ENCODE results near the gene SLC13A2.
A peak's percentile ranks its signal among the peaks of the same experiment; 100 is the strongest.

The SLC13A2 gene

DNA sequence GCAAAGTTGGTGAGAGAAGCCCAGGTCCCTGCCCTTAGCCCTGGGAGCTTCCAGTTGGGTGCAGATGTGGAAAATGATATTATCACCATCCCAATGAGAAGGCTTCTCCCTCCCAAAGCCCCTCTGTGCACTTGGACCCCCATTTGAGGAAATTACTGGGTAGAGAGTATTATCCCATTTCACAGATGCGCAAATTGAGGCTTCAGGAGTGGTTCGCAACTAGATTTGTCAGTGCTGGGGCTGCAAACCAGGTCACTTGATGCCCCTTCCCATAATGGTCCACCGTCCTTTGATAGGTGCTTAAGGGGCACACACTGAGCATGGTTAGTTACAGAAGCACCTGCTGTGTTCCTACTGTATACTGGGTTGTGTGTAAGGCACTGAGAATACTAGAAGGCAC lies 18.4 kb downstream of the SLC13A2 start:
- Histone ChIP-seq H3K4me2 (ENCODE audit: low read length) (no peak overlapping the region), H2BK5ac (ENCODE audit: low read length) (no peak overlapping the region), H3K18ac (ENCODE audit: low read length) (no peak overlapping the region), H3K79me1 (ENCODE audit: low read length) (no peaks in the 10 kb centered on the region), H4K8ac (ENCODE audit: low read depth, low read length) (no peak overlapping the region), H3K23ac (ENCODE audit: low read length) (no peak overlapping the region), H3K4me3 (ENCODE audit: low read length) (no peak overlapping the region), H3K36me3 (ENCODE audit: control insufficient read depth, insufficient read depth, low read length) (no peaks in the 10 kb centered on the region), H3K4ac (ENCODE audit: low read depth, low read length) (no peak overlapping the region), H4K5ac (ENCODE audit: low read length) (no peak overlapping the region), H2BK120ac (ENCODE audit: low read depth, low read length) (no peak overlapping the region), H3K27ac (ENCODE audit: low read depth, low read length) (no peak overlapping the region), H3K4me1 (ENCODE audit: control insufficient read depth, low read depth, low read length) (no peaks in the 10 kb centered on the region), H3K9ac (ENCODE audit: low read length) (no peak overlapping the region), H3K27me3 (ENCODE audit: insufficient read depth, low read length, poor library complexity) (no peaks in the 10 kb centered on the region), H2BK15ac (replicated peaks; ENCODE audit: low read depth) (no peak overlapping the region), H3K79me2 (ENCODE audit: control insufficient read depth, insufficient read depth, low read length) (no peaks in the 10 kb centered on the region), H3K56ac (ENCODE audit: low read length) (no peak overlapping the region), H2AK5ac (ENCODE audit: low read length) (no peak overlapping the region)
- no CpG with 5 or more reads among the region's 3 CpGs for WGBS (ENCODE audit: extremely low coverage, insufficient coverage, low lambda C conversion rate)
- no peak for DNase-seq

DNA sequence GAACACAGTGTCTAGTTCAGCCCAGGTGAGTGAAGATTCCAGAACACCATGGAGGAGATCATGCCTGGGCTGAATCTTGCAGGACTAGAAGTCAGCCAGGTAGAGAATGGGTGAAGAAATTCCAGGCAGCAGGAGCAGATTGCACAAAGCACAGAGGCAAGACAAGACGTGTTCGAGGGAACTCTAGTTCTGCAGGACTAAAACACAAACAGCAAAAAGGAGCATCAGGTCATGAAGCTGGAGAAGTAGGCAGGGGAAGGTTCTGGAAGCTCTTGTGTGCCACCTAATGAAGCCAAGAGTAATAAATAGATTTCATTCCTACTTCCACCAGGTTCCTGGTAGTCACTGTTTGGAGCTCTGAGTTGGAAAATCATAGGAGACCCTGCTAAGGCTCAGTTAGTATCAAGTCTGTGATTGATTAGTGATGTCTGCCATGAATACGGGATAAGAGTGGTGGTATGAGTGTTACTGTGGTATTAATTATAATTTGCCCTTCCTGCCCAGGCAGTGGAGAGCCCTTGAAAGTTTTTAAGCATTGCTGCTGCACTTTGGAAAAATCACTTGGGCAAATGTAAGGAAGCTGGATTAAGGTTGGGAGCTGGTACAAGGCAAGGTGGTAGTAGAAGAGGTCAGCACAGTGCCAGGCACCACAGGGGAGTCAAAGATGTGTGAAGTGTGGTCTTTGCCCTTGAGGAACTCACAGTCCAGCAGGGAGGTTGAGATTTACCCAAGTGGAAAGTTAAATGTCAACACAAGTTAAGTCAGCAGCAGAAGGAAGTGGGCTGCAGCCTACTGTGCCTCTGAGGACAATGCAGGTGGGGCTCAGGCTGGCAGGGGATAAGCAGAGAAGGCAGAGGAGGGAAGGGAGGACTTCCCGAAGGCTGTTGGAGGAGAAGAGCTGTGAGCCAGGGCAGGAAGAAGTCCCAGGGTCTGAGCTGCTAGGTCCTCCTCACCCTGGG lies 19.2 kb downstream of the SLC13A2 start:
- H2BK120ac ChIP-seq (ENCODE audit: low read depth, low read length), result no peak overlapping the region
- H3K4me1 ChIP-seq (ENCODE audit: control insufficient read depth, low read depth, low read length), result no peaks in the 10 kb centered on the region
- no peak overlapping the region for H2AK5ac ChIP-seq (ENCODE audit: low read length)
- WGBS (ENCODE audit: extremely low coverage, insufficient coverage, low lambda C conversion rate), result no CpG with 5 or more reads among the region's 4 CpGs
- H3K4me3 ChIP-seq (ENCODE audit: low read length), result no peak overlapping the region
- no peak overlapping the region for H3K4ac ChIP-seq (ENCODE audit: low read depth, low read length)
- DNase-seq, result no peak
- no peaks in the 10 kb centered on the region for H3K79me2 ChIP-seq (ENCODE audit: control insufficient read depth, insufficient read depth, low read length)
- H3K36me3 ChIP-seq (ENCODE audit: control insufficient read depth, insufficient read depth, low read length), result no peaks in the 10 kb centered on the region
- H3K18ac ChIP-seq (ENCODE audit: low read length), result no peak overlapping the region
- H2BK15ac ChIP-seq (replicated peaks; ENCODE audit: low read depth), result no peak overlapping the region
- H4K8ac ChIP-seq (ENCODE audit: low read depth, low read length), result no peak overlapping the region
- no peak overlapping the region for H3K23ac ChIP-seq (ENCODE audit: low read length)
- H2BK5ac ChIP-seq (ENCODE audit: low read length), result no peak overlapping the region
- no peaks in the 10 kb centered on the region for H3K27me3 ChIP-seq (ENCODE audit: insufficient read depth, low read length, poor library complexity)
- no peak overlapping the region for H3K27ac ChIP-seq (ENCODE audit: low read depth, low read length)
- H4K5ac ChIP-seq (ENCODE audit: low read length), result no peak overlapping the region
- H3K4me2 ChIP-seq (ENCODE audit: low read length), result no peak overlapping the region
- H3K9ac ChIP-seq (ENCODE audit: low read length), result no peak overlapping the region
- no peaks in the 10 kb centered on the region for H3K79me1 ChIP-seq (ENCODE audit: low read length)
- no peak overlapping the region for H3K56ac ChIP-seq (ENCODE audit: low read length)

DNA sequence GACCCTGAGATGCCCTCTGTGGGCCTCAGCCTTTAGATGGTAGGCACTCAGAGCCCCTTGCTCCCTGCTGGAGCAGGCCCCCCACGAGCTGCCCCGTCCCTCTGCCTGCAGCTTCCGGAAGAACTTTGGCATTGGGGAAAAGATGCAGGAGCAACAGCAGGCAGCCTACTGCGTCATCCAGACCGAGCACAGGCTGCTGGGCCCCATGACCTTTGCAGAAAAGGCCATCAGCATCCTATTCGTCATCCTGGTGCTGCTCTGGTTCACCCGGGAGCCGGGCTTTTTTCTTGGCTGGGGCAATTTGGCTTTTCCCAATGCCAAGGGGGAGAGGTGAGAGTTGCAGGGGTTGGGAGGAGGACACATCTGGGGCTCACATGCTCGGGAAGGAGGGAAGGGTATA lies 20.0 kb downstream of the SLC13A2 start:
- Histone ChIP-seq H4K5ac (ENCODE audit: low read length) (no peak overlapping the region), H3K23ac (ENCODE audit: low read length) (no peak overlapping the region), H3K27ac (ENCODE audit: low read depth, low read length) (no peak overlapping the region), H3K36me3 (ENCODE audit: control insufficient read depth, insufficient read depth, low read length) (no peaks in the 10 kb centered on the region), H3K4ac (ENCODE audit: low read depth, low read length) (no peak overlapping the region), H3K27me3 (ENCODE audit: insufficient read depth, low read length, poor library complexity) (no peaks in the 10 kb centered on the region), H2AK5ac (ENCODE audit: low read length) (no peak overlapping the region), H3K56ac (ENCODE audit: low read length) (no peak overlapping the region), H3K79me2 (ENCODE audit: control insufficient read depth, insufficient read depth, low read length) (no peaks in the 10 kb centered on the region), H3K9ac (ENCODE audit: low read length) (no peak overlapping the region), H3K4me1 (ENCODE audit: control insufficient read depth, low read depth, low read length) (no peaks in the 10 kb centered on the region), H2BK120ac (ENCODE audit: low read depth, low read length) (no peak overlapping the region), H4K8ac (ENCODE audit: low read depth, low read length) (no peak overlapping the region), H3K18ac (ENCODE audit: low read length) (no peak overlapping the region), H3K4me2 (ENCODE audit: low read length) (no peak overlapping the region), H2BK15ac (replicated peaks; ENCODE audit: low read depth) (no peak overlapping the region), H3K79me1 (ENCODE audit: low read length) (no peaks in the 10 kb centered on the region), H2BK5ac (ENCODE audit: low read length) (no peak overlapping the region), H3K4me3 (ENCODE audit: low read length) (no peak overlapping the region)
- no peak for DNase-seq
- WGBS (ENCODE audit: extremely low coverage, insufficient coverage, low lambda C conversion rate), result no CpG with 5 or more reads among the region's 9 CpGs

DNA sequence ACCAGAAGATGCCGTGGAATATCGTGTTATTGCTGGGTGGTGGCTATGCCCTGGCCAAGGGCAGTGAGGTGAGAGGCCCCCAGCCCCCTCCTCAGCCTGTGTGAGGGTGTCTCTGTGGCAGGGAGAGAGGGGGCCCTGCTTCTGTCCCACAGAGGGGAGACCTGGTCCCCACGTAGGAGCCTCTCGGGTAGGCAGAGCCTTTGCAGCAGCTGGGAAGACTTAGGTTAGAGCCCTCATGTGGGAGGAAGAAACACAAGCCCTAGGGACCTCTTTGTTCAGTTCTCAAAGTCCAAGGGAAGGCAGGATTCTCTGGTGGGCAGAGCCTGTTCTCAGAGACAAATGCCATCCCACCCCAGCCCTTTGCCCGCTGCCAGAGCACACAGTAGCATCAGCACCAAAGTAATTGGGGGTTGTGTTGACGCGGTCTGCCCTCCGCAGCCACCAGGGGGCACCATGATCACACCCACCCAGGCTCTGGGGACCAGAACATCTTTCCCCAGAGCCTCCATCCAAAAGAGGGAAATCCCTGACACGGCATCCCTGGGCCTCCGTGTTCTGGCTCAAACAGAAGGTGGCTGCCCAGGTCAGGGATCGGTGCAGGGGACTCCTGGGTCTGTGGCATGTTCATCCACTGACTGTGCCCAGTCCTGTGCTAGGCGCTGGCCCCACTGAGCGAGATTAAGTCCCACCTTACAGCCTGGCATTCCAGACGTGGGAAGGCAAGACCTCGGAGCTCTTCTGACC lies 21.2 kb downstream of the SLC13A2 start:
- Histone ChIP-seq H2BK15ac (replicated peaks; ENCODE audit: low read depth) (no peak overlapping the region), H3K56ac (ENCODE audit: low read length) (no peak overlapping the region), H3K4me3 (ENCODE audit: low read length) (no peak overlapping the region), H4K5ac (ENCODE audit: low read length) (no peak overlapping the region), H3K18ac (ENCODE audit: low read length) (no peak overlapping the region), H3K79me2 (ENCODE audit: control insufficient read depth, insufficient read depth, low read length) (no peaks in the 10 kb centered on the region), H3K27ac (ENCODE audit: low read depth, low read length) (no peak overlapping the region), H2BK120ac (ENCODE audit: low read depth, low read length) (no peak overlapping the region), H3K9ac (ENCODE audit: low read length) (no peak overlapping the region), H3K23ac (ENCODE audit: low read length) (no peak overlapping the region), H3K36me3 (ENCODE audit: control insufficient read depth, insufficient read depth, low read length) (no peaks in the 10 kb centered on the region), H3K4me2 (ENCODE audit: low read length) (no peak overlapping the region), H3K79me1 (ENCODE audit: low read length) (no peaks in the 10 kb centered on the region), H3K4me1 (ENCODE audit: control insufficient read depth, low read depth, low read length) (no peaks in the 10 kb centered on the region), H4K8ac (ENCODE audit: low read depth, low read length) (no peak overlapping the region), H2AK5ac (ENCODE audit: low read length) (no peak overlapping the region), H3K27me3 (ENCODE audit: insufficient read depth, low read length, poor library complexity) (no peaks in the 10 kb centered on the region), H3K4ac (ENCODE audit: low read depth, low read length) (no peak overlapping the region), H2BK5ac (ENCODE audit: low read length) (no peak overlapping the region)
- peak; percentile 62 for DNase-seq
- WGBS (ENCODE audit: extremely low coverage, insufficient coverage, low lambda C conversion rate), result no CpG with 5 or more reads among the region's 15 CpGs

DNA sequence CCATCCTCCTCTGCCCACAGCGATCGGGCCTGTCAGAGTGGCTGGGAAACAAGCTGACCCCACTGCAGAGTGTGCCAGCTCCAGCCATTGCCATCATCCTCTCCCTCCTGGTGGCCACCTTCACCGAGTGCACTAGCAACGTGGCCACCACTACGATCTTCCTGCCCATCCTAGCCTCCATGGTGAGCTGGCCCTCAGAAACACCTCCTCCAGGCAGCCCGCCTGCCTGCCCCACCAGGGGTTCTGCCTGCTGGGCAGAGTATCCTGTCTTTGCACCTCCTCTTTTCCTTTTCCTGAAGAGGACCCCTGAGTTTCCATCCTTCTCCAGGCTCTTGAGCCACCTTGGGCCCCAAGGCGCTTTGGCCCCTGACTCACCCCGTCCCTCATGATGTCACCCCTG lies 22.2 kb downstream of the SLC13A2 start:
- H3K79me1 ChIP-seq (ENCODE audit: low read length), result no peaks in the 10 kb centered on the region
- H4K8ac ChIP-seq (ENCODE audit: low read depth, low read length), result no peak overlapping the region
- H4K5ac ChIP-seq (ENCODE audit: low read length), result no peak overlapping the region
- H2BK15ac ChIP-seq (replicated peaks; ENCODE audit: low read depth), result no peak overlapping the region
- H3K18ac ChIP-seq (ENCODE audit: low read length), result no peak overlapping the region
- no peak overlapping the region for H3K9ac ChIP-seq (ENCODE audit: low read length)
- no CpG with 5 or more reads among the region's 8 CpGs for WGBS (ENCODE audit: extremely low coverage, insufficient coverage, low lambda C conversion rate)
- no peak for DNase-seq
- H3K79me2 ChIP-seq (ENCODE audit: control insufficient read depth, insufficient read depth, low read length), result no peaks in the 10 kb centered on the region
- H3K4me3 ChIP-seq (ENCODE audit: low read length), result no peak overlapping the region
- no peaks in the 10 kb centered on the region for H3K36me3 ChIP-seq (ENCODE audit: control insufficient read depth, insufficient read depth, low read length)
- H2BK5ac ChIP-seq (ENCODE audit: low read length), result no peak overlapping the region
- no peak overlapping the region for H3K23ac ChIP-seq (ENCODE audit: low read length)
- no peak overlapping the region for H3K56ac ChIP-seq (ENCODE audit: low read length)
- H2BK120ac ChIP-seq (ENCODE audit: low read depth, low read length), result no peak overlapping the region
- no peak overlapping the region for H3K4ac ChIP-seq (ENCODE audit: low read depth, low read length)
- no peak overlapping the region for H3K27ac ChIP-seq (ENCODE audit: low read depth, low read length)
- H3K4me2 ChIP-seq (ENCODE audit: low read length), result no peak overlapping the region
- H3K27me3 ChIP-seq (ENCODE audit: insufficient read depth, low read length, poor library complexity), result no peaks in the 10 kb centered on the region
- H3K4me1 ChIP-seq (ENCODE audit: control insufficient read depth, low read depth, low read length), result no peaks in the 10 kb centered on the region
- H2AK5ac ChIP-seq (ENCODE audit: low read length), result no peak overlapping the region

Data from mesendoderm (in vitro differentiated cells).